Central memory CD8-positive, alpha-beta T cell (primary cell): Measurements from ENCODE around the gene NUDT21.

Experiments
- ATAC-seq: fragments of 150-1000 bp; cut with Tn5 transposase; replicated peaks from 2 replicates; pipeline ENCODE4 v1.10.0; 2022; ENCODE audit warnings: mild to moderate bottlenecking, moderate FRiP score, moderate number of reproducible peaks; ENCODE audit not compliant: poor library complexity, severe bottlenecking; ENCODE audit errors: extremely low read depth
- DNase-seq, 2 donors: peaks; one replicate each; pipeline ENCODE4 v3.0.0; 2021; ENCODE audit warnings: low spot score in 2 of 2
- H3K27ac Mint-ChIP-seq: one replicate; pipeline ENCODE4 v1.8.0; 2022; ENCODE audit warnings: low read depth, mild to moderate bottlenecking, moderate library complexity, mixed read lengths
- H3K27me3 Mint-ChIP-seq: one replicate; pipeline ENCODE4 v1.8.0; 2022; ENCODE audit warnings: mixed read lengths
- H3K36me3 Mint-ChIP-seq: one replicate; pipeline ENCODE4 v1.8.0; 2022; ENCODE audit warnings: mild to moderate bottlenecking, moderate library complexity, mixed read lengths; ENCODE audit not compliant: insufficient read depth
- H3K4me1 Mint-ChIP-seq: one replicate; pipeline ENCODE4 v1.8.0; 2022; ENCODE audit warnings: mixed read lengths
- H3K4me3 Mint-ChIP-seq: one replicate; pipeline ENCODE4 v1.8.0; 2022; ENCODE audit warnings: mild to moderate bottlenecking, moderate library complexity, mixed read lengths
- H3K9me3 Mint-ChIP-seq: one replicate; pipeline ENCODE4 v1.8.0; 2022; ENCODE audit warnings: mixed read lengths

Gene NUDT21

GRCh38 chr16:56450275-56450985, 702 bp downstream of the NUDT21 start:
- no peaks in the 10 kb centered on the region for H3K9me3 Mint-ChIP-seq

DNA sequence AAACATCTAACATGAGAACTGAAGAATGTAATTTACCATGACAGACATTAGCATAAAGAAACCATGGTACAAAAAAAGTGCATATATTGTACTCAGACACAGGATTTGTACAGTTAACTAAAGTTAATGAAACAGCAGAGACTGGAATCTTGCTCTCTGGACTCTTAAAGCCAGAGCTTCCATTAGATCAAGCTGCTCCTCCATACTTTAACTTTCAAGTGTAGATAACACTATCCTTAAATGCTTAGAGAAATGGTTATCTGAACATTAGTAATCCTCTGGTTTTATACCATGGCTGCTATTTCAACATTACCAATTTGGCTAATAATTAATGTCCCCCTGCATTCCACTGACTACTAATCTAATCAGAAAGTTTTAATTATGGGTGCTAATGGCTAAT, 3.1 kb downstream of the NUDT21 start:
- Mint-ChIP-seq H3K27me3 (no peaks in the 10 kb centered on the region), H3K36me3 (peaks cover 46% of the 10 kb centered on the region), H3K27ac (no peak overlapping the region), H3K9me3 (no peaks in the 10 kb centered on the region), H3K4me3 (no peak overlapping the region), H3K4me1 (peaks cover 49% of the 10 kb centered on the region)
- ATAC-seq = no peak
- no peak for DNase-seq

More at GRCh38 chr16:56450275-56450985, 702 bp downstream of the NUDT21 start:
- Mint-ChIP-seq H3K27ac (peak overlapping the region; percentile 95), H3K27me3 (no peaks in the 10 kb centered on the region), H3K36me3 (peaks cover 49% of the 10 kb centered on the region), H3K4me3 (peak overlapping the region; percentile 92), H3K4me1 (peaks cover 55% of the 10 kb centered on the region)
- ATAC-seq (no peak), DNase-seq (no peak)

DNA sequence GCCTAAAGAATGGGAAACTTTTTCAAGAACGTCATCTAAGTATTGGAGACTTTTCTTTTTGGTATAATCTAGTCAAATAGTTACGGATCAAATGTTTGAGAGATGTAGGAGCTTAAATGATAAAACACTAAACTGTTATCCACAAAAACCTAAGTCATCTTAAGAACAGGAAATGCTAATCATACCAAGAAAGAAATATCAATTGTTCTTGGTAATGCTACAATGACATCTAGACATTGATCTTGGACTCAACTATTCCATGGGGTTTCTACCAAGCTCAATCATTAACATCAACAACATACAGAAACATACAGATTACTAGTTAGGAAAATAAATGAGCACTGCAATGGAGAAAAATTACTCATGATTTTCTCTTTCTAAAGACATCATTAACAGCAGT, 3.8 kb downstream of the NUDT21 start:
- DNase-seq = no peak

GRCh38 chr16:56438038-56438437, 13.1 kb downstream of the NUDT21 start:
- H3K9me3 Mint-ChIP-seq = no peaks in the 10 kb centered on the region
- peaks cover 23% of the 10 kb centered on the region for H3K4me1 Mint-ChIP-seq
- H3K4me3 Mint-ChIP-seq = no peak overlapping the region
- no peaks in the 10 kb centered on the region for H3K27me3 Mint-ChIP-seq
- ATAC-seq (no peak), DNase-seq (no peak)
- no peak overlapping the region for H3K27ac Mint-ChIP-seq
- H3K36me3 Mint-ChIP-seq = peaks cover 49% of the 10 kb centered on the region

More for the DNA sequence above, 3.8 kb downstream of the NUDT21 start:
- Mint-ChIP-seq H3K27me3 (no peaks in the 10 kb centered on the region), H3K4me1 (peaks cover 51% of the 10 kb centered on the region), H3K4me3 (no peak overlapping the region), H3K36me3 (peaks cover 49% of the 10 kb centered on the region), H3K9me3 (no peaks in the 10 kb centered on the region), H3K27ac (no peak overlapping the region)
- no peak for ATAC-seq

DNA sequence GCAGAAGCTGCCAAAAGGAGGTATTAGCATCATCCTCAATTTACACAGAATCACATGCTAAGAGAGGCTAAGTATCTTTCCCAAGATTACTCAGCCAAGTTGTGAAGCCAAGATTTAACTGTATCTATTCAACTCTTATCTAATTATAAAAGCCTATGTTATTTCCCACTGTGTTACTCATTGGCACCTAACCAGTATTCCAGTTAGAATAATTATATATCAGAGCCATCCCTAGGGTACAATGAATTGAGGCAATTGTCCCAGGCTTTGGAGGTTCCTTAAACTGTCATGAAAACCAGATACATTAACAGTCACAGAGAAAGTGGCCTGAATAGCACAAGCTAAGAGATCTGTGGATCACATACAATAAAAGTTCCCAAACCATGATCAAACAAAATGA, 14.9 kb downstream of the NUDT21 start:
- H3K27me3 Mint-ChIP-seq = no peaks in the 10 kb centered on the region
- peak overlapping the region; percentile 46 for H3K27ac Mint-ChIP-seq
- H3K4me3 Mint-ChIP-seq = no peak overlapping the region
- H3K36me3 Mint-ChIP-seq = peaks cover 40% of the 10 kb centered on the region
- ATAC-seq (no peak), DNase-seq (no peak)
- H3K4me1 Mint-ChIP-seq = peaks cover 10% of the 10 kb centered on the region
- H3K9me3 Mint-ChIP-seq = no peaks in the 10 kb centered on the region

GRCh38 chr16:56428091-56428490, 23.0 kb downstream of the NUDT21 start:
- Mint-ChIP-seq H3K4me1 (peaks cover 15% of the 10 kb centered on the region), H3K9me3 (no peaks in the 10 kb centered on the region), H3K27me3 (no peaks in the 10 kb centered on the region), H3K27ac (no peak overlapping the region), H3K4me3 (no peak overlapping the region), H3K36me3 (peaks cover 16% of the 10 kb centered on the region)
- DNase-seq (no peak), ATAC-seq (no peak)

- Mint-ChIP-seq H3K4me1 (peaks cover 30% of the 10 kb centered on the region), H3K27ac (no peak overlapping the region), H3K36me3 (peaks cover 10% of the 10 kb centered on the region), H3K27me3 (no peaks in the 10 kb centered on the region), H3K9me3 (no peaks in the 10 kb centered on the region), H3K4me3 (peak overlapping the region; percentile 94)
- DNase-seq (no peak), ATAC-seq (no peak)
Measured at GRCh38 chr16:56426585-56426984, 24.5 kb downstream of the NUDT21 start.

DNA sequence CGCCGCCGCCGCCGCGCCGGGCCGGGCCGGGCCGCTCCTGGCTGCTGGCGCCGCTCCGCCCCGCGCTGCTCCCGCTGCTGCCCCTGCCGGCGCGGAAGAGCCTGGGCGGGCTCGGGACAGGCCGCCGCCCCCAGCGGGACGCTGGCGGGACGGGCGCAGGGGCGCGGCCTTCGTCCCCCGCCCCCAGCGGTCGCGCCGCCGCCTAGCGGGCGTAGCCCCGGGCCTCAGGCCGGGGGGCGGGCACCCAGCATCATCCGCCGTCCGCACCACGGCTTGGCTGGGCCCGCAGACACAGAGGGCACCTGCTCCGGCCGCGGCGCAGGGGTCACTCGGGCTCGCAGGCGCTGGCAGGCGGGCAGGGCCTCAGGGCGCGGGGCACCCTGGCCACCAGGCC, 25.7 kb downstream of the NUDT21 start, which contains the start of gene AMFR:
AMFR (minus strand) TSS at position 107 of the 394 bp plus-strand sequence. CDS start 218 bp downstream, outside the sequence.
- Mint-ChIP-seq H3K36me3 (peaks cover 6% of the 10 kb centered on the region), H3K9me3 (no peaks in the 10 kb centered on the region), H3K27ac (peak within 1 kb of the TSS; percentile 88), H3K4me1 (peaks cover 38% of the 10 kb centered on the region), H3K27me3 (no peaks in the 10 kb centered on the region), H3K4me3 (peak within 1 kb of the TSS; percentile 94)
- DNase-seq = peak; percentile 48 to 49
- ATAC-seq = peak; percentile 95

- Mint-ChIP-seq H3K4me3 (peak overlapping the region; percentile 94), H3K27ac (peak overlapping the region; percentile 88), H3K4me1 (peaks cover 43% of the 10 kb centered on the region), H3K27me3 (no peaks in the 10 kb centered on the region), H3K9me3 (no peaks in the 10 kb centered on the region), H3K36me3 (peaks cover 6% of the 10 kb centered on the region)
- DNase-seq (peak in 1 of 2 donors; percentile 23), ATAC-seq (peak; percentile 47)
Measured at GRCh38 chr16:56424791-56425438, 26.2 kb downstream of the NUDT21 start.

DNA sequence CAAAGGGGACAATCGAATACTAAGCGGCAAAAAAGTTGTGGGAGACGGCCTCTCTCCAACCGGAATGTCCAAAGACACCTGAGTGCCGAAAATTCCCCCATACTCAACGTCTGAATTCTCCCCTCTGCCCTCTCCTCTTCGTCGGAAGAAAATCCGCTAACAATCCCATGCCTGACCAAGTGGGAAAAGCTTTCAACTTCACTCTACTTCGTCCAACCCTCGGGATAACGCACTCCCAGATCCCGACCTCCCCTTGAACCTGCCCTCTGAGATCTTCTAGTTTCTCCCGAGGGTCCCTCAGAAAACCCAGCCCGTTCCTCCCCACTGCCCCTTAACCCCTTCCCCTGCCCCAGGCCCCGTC, 26.7 kb downstream of the NUDT21 start:
- Mint-ChIP-seq H3K27me3 (no peaks in the 10 kb centered on the region), H3K9me3 (no peaks in the 10 kb centered on the region), H3K36me3 (peaks cover 6% of the 10 kb centered on the region), H3K27ac (peak overlapping the region; percentile 88), H3K4me3 (peak overlapping the region; percentile 94), H3K4me1 (peaks cover 43% of the 10 kb centered on the region)
- ATAC-seq = no peak
- no peak for DNase-seq

DNA sequence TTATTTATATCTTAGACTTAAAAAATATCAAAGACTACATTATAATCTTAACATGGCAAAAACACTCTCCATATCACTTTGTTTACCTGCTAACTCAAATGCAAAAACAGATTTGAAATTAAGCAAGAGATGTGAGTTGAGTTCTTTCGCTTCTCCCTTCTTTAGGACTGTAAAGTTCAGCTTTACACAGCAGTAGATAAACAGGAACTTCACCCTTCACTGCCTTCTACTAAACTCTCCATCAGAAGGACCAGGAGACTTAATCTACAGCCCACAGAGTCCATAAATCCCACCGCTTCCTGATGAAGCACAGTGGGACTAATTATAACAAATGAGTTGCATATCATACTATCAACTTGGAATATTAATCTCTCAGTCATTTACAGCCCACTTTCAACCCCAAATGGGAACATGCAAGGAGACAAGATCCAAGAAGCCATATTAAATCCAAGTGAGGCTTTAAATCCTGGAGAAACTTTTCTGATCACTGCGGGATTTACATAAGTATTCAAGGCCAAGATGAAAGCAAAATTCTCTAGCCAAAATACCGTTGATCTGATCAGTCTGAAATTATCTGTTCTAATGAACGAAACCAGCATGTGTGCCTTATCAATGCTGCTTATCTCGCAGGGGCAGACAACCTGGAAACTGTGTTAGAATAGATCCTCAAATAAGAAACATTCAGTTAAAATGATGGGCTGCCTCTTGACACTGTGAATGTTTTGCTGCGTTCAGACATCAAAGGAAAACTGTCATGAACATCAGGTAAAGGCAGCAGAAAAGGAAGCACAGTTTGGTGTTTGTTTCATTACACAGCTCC, 27.3 kb downstream of the NUDT21 start:
- Mint-ChIP-seq H3K4me1 (peaks cover 43% of the 10 kb centered on the region), H3K4me3 (peak overlapping the region; percentile 94), H3K27ac (peak overlapping the region; percentile 88), H3K27me3 (no peaks in the 10 kb centered on the region), H3K9me3 (no peaks in the 10 kb centered on the region), H3K36me3 (peaks cover 6% of the 10 kb centered on the region)
- DNase-seq (no peak), ATAC-seq (no peak)

GRCh38 chr16:56422896-56423441, 28.2 kb downstream of the NUDT21 start:
- Mint-ChIP-seq H3K9me3 (no peaks in the 10 kb centered on the region), H3K4me1 (peaks cover 43% of the 10 kb centered on the region), H3K4me3 (peak overlapping the region; percentile 42), H3K36me3 (peaks cover 6% of the 10 kb centered on the region), H3K27me3 (no peaks in the 10 kb centered on the region), H3K27ac (no peak overlapping the region)
- ATAC-seq (no peak), DNase-seq (no peak)
